ENCODE data around the gene WFS1. TPM values are rescaled to one million over a fixed set of nuclear protein-coding genes. Genes with fewer than 3 reads are reported as not detected.

The WFS1 gene
- total and polyA plus RNA-seq, 2 donors (not counting 1 experiment from before 2014, with no cell fraction given) = 25.7 to 37.5 TPM

DNA sequence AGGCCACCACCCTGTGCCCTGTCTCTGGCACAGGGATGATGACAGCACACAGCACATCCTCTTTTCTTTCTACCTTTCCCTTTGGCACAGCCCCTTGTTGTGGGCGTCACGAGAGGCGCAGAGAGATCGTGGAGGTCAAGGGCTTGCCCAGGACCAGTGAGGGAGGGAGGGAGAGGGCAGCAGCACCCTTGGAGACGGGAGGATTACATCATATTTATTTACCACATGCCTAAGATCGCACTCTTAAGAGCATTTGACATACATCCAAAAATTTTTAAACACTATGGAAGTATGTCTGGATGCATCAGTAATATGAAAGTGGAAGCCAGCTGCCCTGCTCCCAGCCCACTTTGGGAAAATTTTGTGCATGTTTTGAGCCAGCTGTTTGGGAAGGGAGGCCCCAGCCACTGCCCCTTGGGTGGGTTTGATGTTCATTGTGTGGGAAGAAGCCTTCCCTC, 12.7 kb downstream of the WFS1 start:
- TF ChIP-seq EZH2 (IDR thresholded peaks at IDR 0.05; ENCODE audit: low read length, missing control alignments) = no peak
- TF ChIP-seq, protein P1, sequence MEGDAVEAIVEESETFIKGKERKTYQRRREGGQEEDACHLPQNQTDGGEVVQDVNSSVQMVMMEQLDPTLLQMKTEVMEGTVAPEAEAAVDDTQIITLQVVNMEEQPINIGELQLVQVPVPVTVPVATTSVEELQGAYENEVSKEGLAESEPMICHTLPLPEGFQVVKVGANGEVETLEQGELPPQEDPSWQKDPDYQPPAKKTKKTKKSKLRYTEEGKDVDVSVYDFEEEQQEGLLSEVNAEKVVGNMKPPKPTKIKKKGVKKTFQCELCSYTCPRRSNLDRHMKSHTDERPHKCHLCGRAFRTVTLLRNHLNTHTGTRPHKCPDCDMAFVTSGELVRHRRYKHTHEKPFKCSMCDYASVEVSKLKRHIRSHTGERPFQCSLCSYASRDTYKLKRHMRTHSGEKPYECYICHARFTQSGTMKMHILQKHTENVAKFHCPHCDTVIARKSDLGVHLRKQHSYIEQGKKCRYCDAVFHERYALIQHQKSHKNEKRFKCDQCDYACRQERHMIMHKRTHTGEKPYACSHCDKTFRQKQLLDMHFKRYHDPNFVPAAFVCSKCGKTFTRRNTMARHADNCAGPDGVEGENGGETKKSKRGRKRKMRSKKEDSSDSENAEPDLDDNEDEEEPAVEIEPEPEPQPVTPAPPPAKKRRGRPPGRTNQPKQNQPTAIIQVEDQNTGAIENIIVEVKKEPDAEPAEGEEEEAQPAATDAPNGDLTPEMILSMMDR (conservative IDR thresholded peaks at IDR 0.05 in 1 of 2, IDR thresholded peaks at IDR 0.05 in 1 of 2; ENCODE audit: low read depth in 1 of 2, low read length in 2 of 2) = no peak
- Histone ChIP-seq H3K9me3 (ENCODE audit: control insufficient read depth, insufficient read depth, low read depth, low read length) (no peaks in the 10 kb centered on the region), H3K4me3 (replicated peaks in 1 of 4; ENCODE audit: control extremely low read depth in 1 of 4, insufficient read depth in 1 of 4, low read depth in 3 of 4, low read length in 4 of 4) (no peak overlapping the region), H3K27me3 (ENCODE audit: control insufficient read depth, insufficient read depth, low read length) (no peaks in the 10 kb centered on the region), H2AFZ (ENCODE audit: low read length) (no peak overlapping the region), H3K4me1 (ENCODE audit: control insufficient read depth, extremely low read depth, insufficient read depth, low read length) (peaks cover 8% of the 10 kb centered on the region), H4K20me1 (ENCODE audit: control insufficient read depth, extremely low read depth, insufficient read depth, low read length) (no peaks in the 10 kb centered on the region), H3K36me3 (ENCODE audit: control insufficient read depth, insufficient read depth, low read length) (peaks cover 2% of the 10 kb centered on the region), H3K27ac (ENCODE audit: insufficient read depth, low read length) (no peak overlapping the region), H3K4me2 (ENCODE audit: extremely low read depth, insufficient read depth, low read length) (no peak overlapping the region), H3K79me2 (ENCODE audit: control insufficient read depth, insufficient read depth, low read length) (no peaks in the 10 kb centered on the region), H3K9ac (ENCODE audit: insufficient read depth, low read length) (no peak overlapping the region)
- DNase-seq (ENCODE audit: low read depth in 2 of 2) = peak; percentile 37 to 66

DNA sequence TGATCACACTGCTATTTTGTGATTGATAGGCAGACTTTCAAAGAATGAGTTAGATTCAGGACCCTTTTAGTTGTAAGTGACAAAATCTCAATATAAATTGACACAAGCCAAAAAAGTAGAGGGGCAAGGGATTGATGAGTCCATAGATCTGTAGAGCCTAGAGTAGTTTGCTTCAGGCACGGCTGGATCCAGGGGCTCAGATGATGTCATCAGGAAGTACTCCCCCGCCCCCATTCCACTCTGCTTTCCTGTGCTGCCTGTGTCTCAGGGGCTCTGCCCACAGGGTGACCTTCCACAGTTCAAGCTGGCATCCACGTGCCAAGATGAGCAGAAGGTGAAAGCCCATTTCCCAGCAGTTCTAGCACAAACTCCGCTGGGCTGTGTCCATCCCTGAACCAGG, 13.6 kb downstream of the WFS1 start:
- no peaks in the 10 kb centered on the region for H3K27me3 ChIP-seq (ENCODE audit: control insufficient read depth, insufficient read depth, low read length)
- H4K20me1 ChIP-seq (ENCODE audit: control insufficient read depth, extremely low read depth, insufficient read depth, low read length) = no peaks in the 10 kb centered on the region
- H3K9ac ChIP-seq (ENCODE audit: insufficient read depth, low read length) = no peak overlapping the region

DNA sequence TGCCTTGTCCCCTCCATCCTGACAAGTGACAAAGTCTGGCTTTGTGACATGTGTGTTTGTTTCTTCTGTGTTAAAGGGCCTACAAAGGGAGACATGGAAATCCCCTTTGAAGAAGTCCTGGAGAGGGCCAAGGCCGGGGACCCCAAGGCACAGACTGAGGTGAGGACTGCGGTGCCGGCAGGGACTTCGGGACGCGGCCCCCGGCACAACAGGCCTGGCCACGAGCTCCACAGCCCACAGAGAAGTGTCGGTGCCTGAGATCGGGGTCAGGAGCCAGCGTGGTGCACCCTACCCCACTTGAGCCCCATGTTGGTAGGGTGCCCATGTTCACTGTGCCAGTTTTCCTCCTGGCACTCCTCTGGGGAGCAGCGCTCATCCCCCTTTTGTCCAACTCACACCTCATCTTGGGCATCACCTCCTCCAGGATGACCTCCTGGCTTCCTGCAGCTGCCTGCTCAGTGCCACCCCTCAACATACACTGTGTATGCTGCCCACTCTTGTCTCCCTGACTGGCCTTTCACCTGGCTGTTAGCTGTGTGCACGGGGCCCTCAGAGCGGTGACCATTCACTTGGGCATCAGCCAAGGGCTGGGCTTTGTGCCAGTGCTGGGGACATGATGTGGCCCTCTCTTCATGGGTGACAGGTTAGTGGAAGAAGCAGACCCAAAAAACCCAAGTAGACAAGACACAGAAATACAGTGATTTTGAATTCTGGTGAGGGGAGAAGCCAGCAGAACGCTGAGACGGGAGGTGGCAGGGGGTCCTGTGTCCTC, 17.6 kb downstream of the WFS1 start:
- H3K4me1 ChIP-seq (ENCODE audit: control insufficient read depth, extremely low read depth, insufficient read depth, low read length) = peaks cover 4% of the 10 kb centered on the region
- no peaks in the 10 kb centered on the region for H4K20me1 ChIP-seq (ENCODE audit: control insufficient read depth, extremely low read depth, insufficient read depth, low read length)
- H3K27me3 ChIP-seq (ENCODE audit: control insufficient read depth, insufficient read depth, low read length) = no peaks in the 10 kb centered on the region
- no peaks in the 10 kb centered on the region for H3K9me3 ChIP-seq (ENCODE audit: control insufficient read depth, insufficient read depth, low read depth, low read length)
- TF ChIP-seq, protein P1 (conservative IDR thresholded peaks at IDR 0.05 in 1 of 2, IDR thresholded peaks at IDR 0.05 in 1 of 2; ENCODE audit: low read depth in 1 of 2, low read length in 2 of 2) = no peak
- no peak overlapping the region for H3K4me2 ChIP-seq (ENCODE audit: extremely low read depth, insufficient read depth, low read length)
- DNase-seq (ENCODE audit: low read depth in 2 of 2) = no peak
- H3K4me3 ChIP-seq (replicated peaks in 1 of 4; ENCODE audit: control extremely low read depth in 1 of 4, insufficient read depth in 1 of 4, low read depth in 3 of 4, low read length in 4 of 4) = no peak overlapping the region
- no peak overlapping the region for H3K9ac ChIP-seq (ENCODE audit: insufficient read depth, low read length)
- peaks cover 5% of the 10 kb centered on the region for H3K36me3 ChIP-seq (ENCODE audit: control insufficient read depth, insufficient read depth, low read length)
- no peak overlapping the region for H3K27ac ChIP-seq (ENCODE audit: insufficient read depth, low read length)
- H2AFZ ChIP-seq (ENCODE audit: low read length) = no peak overlapping the region
- H3K79me2 ChIP-seq (ENCODE audit: control insufficient read depth, insufficient read depth, low read length) = no peaks in the 10 kb centered on the region

More for the DNA sequence above, 13.6 kb downstream of the WFS1 start:
- Histone ChIP-seq H3K4me2 (ENCODE audit: extremely low read depth, insufficient read depth, low read length) (no peak overlapping the region), H3K4me1 (ENCODE audit: control insufficient read depth, extremely low read depth, insufficient read depth, low read length) (peaks cover 8% of the 10 kb centered on the region), H3K27ac (ENCODE audit: insufficient read depth, low read length) (no peak overlapping the region), H2AFZ (ENCODE audit: low read length) (no peak overlapping the region), H3K79me2 (ENCODE audit: control insufficient read depth, insufficient read depth, low read length) (no peaks in the 10 kb centered on the region), H3K36me3 (ENCODE audit: control insufficient read depth, insufficient read depth, low read length) (no peaks in the 10 kb centered on the region), H3K9me3 (ENCODE audit: control insufficient read depth, insufficient read depth, low read depth, low read length) (no peaks in the 10 kb centered on the region), H3K4me3 (replicated peaks in 1 of 4; ENCODE audit: control extremely low read depth in 1 of 4, insufficient read depth in 1 of 4, low read depth in 3 of 4, low read length in 4 of 4) (no peak overlapping the region)
- TF ChIP-seq, protein P1 (conservative IDR thresholded peaks at IDR 0.05 in 1 of 2, IDR thresholded peaks at IDR 0.05 in 1 of 2; ENCODE audit: low read depth in 1 of 2, low read length in 2 of 2) = no peak
- no peak for TF ChIP-seq EZH2 (IDR thresholded peaks at IDR 0.05; ENCODE audit: low read length, missing control alignments)
- DNase-seq (ENCODE audit: low read depth in 2 of 2) = no peak

All from fibroblast of lung (primary cell).